Bronchial epithelial cell (primary cell): ENCODE measurements around the gene RABAC1. TPM values are rescaled to one million over a fixed set of nuclear protein-coding genes. Genes with fewer than 3 reads are reported as not detected.
"Not testable (repeated sequence)": the region's sequence is repeated elsewhere in the genome, so short reads cannot be mapped to it uniquely, and the experiment has no call there.

Experiments used
- DNase-seq: peaks from one replicate; pipeline ENCODE4 v3.0.0-alpha.2; 2010; ENCODE audit warnings: low read depth
- FAIRE-seq: peaks from 2 replicates; lab custom pipeline; 2011; peaks lifted over from hg19 to GRCh38; lab: Jason Lieb, UNC
- H3K27me3 ChIP-seq: 2 replicates; pipeline ENCODE4 v1.5.1; 2011; ENCODE audit warnings: low read length; ENCODE audit not compliant: control insufficient read depth, insufficient read depth
- H3K36me3 ChIP-seq: 2 replicates; pipeline ENCODE4 v1.5.1; 2011; ENCODE audit warnings: low read length; ENCODE audit not compliant: control insufficient read depth, insufficient read depth
- H3K4me3 ChIP-seq: 2 replicates; pipeline ENCODE4 v1.5.1; 2011; ENCODE audit warnings: mild to moderate bottlenecking, low read depth, low read length, control low read depth
- total RNA-seq: library from RNA; depleted of rRNA; stranded (reverse); fragments of >200 nt; gene quantifications from 2 replicates; pipeline ENCODE4 v1.2.1, GENCODE V29; 2014
- TF ChIP-seq, protein P1 (sequence below): IDR thresholded peaks from 2 replicates; pipeline ENCODE4 v1.5.1; 2011; ENCODE audit warnings: mild to moderate bottlenecking, moderate library complexity, low read length, control low read depth, inconsistent platforms; ENCODE audit not compliant: insufficient read depth, severe bottlenecking

RABAC1 gene
- total RNA-seq, 1 donor from 2014 or later = 96.6 TPM

DNA sequence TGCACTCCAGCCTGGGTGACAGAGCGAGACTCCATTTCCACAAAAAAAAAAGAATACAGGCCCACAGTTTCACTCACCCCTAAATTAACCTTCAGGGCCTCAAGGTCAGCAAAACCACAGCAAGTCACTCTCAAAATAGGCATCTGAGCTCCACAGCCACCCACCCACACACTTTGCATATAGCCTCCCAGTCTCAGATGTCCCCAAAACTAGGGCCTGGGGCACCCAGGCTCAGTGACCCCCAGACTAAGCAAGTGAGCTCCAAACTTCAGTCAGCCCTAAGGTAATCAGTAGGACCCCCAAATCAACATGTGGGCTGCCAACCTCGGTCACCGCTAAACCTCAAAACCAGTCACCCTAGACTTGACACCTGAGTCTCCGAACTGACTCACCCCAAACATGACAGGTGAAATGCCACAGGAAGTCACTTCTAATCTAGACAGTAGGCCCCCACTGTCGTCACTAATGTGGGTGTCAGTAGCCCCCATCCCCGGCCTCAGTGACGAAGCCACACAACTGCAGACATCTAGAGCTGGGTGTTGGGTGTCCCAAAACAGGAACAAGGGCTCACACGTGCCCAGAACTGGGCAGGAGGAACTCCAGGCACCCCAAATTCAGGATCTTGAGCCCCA, 13.9 kb downstream of the RABAC1 start:
- Histone ChIP-seq H3K4me3 (no peak overlapping the region), H3K27me3 (peaks cover 7% of the 10 kb centered on the region), H3K36me3 (no peaks in the 10 kb centered on the region)
- TF ChIP-seq, protein P1, sequence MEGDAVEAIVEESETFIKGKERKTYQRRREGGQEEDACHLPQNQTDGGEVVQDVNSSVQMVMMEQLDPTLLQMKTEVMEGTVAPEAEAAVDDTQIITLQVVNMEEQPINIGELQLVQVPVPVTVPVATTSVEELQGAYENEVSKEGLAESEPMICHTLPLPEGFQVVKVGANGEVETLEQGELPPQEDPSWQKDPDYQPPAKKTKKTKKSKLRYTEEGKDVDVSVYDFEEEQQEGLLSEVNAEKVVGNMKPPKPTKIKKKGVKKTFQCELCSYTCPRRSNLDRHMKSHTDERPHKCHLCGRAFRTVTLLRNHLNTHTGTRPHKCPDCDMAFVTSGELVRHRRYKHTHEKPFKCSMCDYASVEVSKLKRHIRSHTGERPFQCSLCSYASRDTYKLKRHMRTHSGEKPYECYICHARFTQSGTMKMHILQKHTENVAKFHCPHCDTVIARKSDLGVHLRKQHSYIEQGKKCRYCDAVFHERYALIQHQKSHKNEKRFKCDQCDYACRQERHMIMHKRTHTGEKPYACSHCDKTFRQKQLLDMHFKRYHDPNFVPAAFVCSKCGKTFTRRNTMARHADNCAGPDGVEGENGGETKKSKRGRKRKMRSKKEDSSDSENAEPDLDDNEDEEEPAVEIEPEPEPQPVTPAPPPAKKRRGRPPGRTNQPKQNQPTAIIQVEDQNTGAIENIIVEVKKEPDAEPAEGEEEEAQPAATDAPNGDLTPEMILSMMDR = no peak
- no peak for DNase-seq
- FAIRE-seq = peak; percentile 92

DNA sequence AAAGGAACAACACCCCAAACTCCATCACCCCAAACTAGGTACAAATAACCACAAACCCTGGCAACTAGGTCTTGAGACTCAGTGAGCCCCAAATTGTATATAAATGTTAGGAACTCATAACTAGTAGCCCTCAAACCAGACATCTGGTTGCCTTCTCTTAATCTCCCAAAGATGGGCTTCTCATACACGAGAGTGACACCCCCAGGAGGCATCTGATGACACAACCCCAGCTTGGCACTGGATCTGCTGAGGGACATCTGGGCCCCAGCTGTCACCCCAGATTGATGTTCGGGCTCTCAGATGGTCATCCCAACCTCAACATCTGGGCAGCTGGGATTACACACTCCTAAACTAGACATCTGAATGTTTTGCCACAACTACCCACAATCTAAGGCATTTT, 14.8 kb downstream of the RABAC1 start:
- TF ChIP-seq, protein P1 = no peak
- Histone ChIP-seq H3K4me3 (no peak overlapping the region), H3K27me3 (peaks cover 7% of the 10 kb centered on the region), H3K36me3 (no peaks in the 10 kb centered on the region)
- FAIRE-seq (no peak), DNase-seq (no peak)

DNA sequence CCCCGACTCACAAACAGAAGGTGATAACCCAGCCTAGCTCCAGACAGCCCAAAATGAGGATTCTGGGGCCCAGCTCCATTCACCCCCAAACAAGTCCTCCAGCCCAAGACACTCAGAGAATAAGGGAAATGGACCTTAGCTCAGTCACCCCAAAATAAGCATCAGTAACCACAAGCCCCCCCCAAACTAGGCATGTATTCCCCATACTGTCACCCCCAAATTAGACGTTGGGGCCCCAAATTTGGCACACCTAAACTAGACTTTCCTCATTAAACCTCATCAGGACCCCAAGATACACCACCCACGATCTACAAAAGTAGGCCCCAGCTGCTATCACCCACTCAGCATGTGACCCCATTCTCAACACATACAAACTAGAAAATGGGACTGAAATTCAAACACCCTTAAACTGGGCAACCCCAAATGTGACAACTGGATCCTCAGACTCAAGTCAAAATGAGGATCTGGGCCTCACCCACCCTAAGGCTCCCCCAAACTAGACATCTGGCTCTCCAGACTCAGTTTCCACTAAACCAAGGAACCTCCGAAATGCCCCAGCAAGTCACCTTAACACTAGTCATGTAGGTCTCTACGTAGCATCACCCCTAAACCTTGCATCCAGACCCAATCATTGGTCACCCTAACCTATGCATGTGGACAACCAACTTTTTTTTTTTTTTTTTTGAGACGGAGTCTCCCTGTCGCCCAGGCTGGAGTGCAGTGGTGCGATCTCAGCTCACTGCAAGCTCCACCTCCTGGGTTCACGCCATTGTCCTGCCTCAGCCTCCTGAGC, 17.5 kb downstream of the RABAC1 start:
- TF ChIP-seq, protein P1 = no peak
- H3K27me3 ChIP-seq = peaks cover 9% of the 10 kb centered on the region

DNA sequence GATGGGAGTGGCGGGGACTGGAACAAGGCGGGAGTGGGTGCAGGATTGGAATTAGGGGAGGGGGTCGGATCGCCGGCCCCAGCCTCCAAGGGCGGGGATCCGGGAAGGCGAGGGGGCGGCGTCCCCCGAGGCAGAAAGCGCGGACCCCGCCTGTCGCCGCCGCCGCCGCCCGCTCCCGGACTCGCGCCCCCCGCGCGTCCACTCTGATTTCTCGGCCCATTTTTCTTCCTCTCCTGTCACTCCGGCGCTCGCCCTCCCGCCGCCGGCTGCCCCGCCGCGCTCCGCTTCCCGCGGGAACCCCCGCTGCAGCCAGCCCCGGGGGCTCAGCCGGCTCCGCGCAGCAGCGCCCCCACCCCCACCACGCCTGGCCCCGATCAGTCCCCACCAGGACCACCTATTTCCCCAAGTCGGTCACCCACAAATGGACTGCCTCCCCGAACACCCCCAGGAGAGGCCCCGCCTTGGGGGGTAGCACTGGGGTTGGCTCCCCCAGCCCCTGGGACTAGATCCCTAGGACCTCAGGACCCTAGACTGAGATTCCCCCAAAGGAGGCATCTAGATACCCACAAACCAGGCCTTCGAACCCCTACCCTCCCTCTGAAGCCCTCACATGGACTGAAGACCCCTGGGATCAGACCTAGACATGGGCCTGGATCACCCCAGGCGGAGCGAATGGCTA, 18.3 kb downstream of the RABAC1 start:
- TF ChIP-seq, protein P1 = no peak
- DNase-seq (no peak), FAIRE-seq (no peak)
- H3K4me3 ChIP-seq = peak overlapping the region; percentile 38
- no peaks in the 10 kb centered on the region for H3K36me3 ChIP-seq
- peaks cover 11% of the 10 kb centered on the region for H3K27me3 ChIP-seq

More for the DNA sequence above, 17.5 kb downstream of the RABAC1 start:
- no peak overlapping the region for H3K4me3 ChIP-seq
- DNase-seq = no peak
- no peaks in the 10 kb centered on the region for H3K36me3 ChIP-seq
- no peak for FAIRE-seq

DNA sequence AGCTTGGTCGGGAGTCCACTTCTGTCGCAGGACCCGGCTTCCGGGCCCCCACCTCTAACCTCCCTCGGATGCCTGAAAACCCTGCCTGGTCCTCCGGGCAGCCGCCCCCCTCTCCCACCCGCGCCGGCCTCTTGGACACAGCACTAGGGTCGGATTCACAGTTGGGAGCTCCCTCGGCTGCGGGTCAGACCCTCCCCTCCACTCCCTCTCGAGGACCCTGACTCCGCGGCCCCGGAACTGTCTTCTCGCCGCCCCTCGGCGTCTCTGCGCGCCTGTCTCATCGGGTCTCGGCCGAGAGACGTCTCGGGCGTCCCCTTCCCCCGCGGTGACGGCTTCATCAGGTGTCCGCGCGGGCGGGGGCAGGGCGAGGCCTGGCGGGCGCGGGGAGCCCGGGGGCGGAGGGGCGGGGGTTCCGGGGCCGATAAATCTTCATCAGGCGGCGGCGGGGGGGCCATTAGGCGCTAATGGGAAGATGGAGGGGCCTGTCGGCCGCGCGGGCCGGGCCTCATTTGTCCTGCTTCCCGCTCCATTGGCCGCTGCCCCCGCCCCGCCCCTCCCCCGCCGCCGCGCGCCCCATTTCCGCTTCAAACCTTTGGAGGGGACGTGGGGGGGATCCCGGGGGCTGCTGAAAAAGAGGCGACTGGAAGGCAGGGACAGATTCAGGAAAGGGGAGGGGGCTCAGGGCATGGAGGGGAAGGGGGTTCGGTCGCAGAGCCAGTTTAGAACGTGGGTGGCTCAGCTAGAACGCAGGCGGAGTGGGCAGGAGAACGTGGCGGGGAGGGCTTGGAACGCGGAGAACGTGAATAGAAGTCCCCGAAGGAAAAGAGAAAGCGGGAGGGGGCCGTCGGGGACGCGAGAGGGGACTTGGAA, 19.0 kb downstream of the RABAC1 start:
- Histone ChIP-seq H3K36me3 (no peaks in the 10 kb centered on the region), H3K4me3 (peak overlapping the region; percentile 38), H3K27me3 (peaks cover 13% of the 10 kb centered on the region)
- FAIRE-seq (no peak), DNase-seq (no peak)
- TF ChIP-seq, protein P1 = no peak

DNA sequence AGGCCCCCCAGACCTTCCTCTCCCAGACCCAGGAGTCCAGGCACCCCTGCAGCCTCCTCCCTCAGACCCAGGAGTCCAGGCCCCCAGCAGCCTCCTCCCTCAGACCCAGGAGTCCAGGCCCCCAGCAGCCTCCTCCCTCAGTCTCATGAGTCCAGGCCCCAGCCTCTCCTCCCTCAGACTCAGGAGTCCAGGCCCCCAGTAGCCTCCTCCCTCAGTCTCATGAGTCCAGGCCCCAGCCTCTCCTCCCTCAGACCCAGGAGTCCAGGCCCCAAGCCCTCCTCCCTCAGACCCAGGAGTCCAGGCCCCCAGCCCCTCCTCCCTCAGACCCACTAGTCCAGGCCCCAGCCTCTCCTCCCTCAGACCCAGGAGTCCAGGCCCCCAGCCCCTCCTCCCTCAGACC, 19.9 kb downstream of the RABAC1 start:
- not testable (repeated sequence) for FAIRE-seq, DNase-seq, H3K4me3 ChIP-seq, H3K36me3 ChIP-seq
- peaks cover 17% of the 10 kb centered on the region for H3K27me3 ChIP-seq
